Measurements from ENCODE around the gene LKAAEAR1.
A peak's percentile ranks its signal among the peaks of the same experiment; 100 is the strongest.

The LKAAEAR1 gene

GRCh38 chr20:64102647-64103354 lies 18.6 kb upstream of the LKAAEAR1 start:
- TF ChIP-seq CTCF (IDR thresholded peaks at IDR 0.05; ENCODE audit: borderline replicate concordance, control extremely low read depth, extremely low read depth, insufficient read depth, missing control alignments): no peak
- no peak for DNase-seq (ENCODE audit: low spot score)
- in situ Hi-C loops (cut with MboI; ENCODE audit: low sequenced_read_pairs, unreplicated experiment): no loop called here

GRCh38 chr20:64101731-64102621 lies 17.8 kb upstream of the LKAAEAR1 start:
- in situ Hi-C loops (cut with MboI; ENCODE audit: low sequenced_read_pairs, unreplicated experiment): no loop called here
- peak; percentile 86 for TF ChIP-seq CTCF (IDR thresholded peaks at IDR 0.05; ENCODE audit: borderline replicate concordance, control extremely low read depth, extremely low read depth, insufficient read depth, missing control alignments)
- DNase-seq (ENCODE audit: low spot score): peak; percentile 90

- in situ Hi-C loops (cut with MboI; ENCODE audit: low sequenced_read_pairs, unreplicated experiment): no loop called here
- TF ChIP-seq CTCF (IDR thresholded peaks at IDR 0.05; ENCODE audit: borderline replicate concordance, control extremely low read depth, extremely low read depth, insufficient read depth, missing control alignments): no peak
- DNase-seq (ENCODE audit: low spot score): no peak
Observed at GRCh38 chr20:64100946-64101688, 16.9 kb upstream of the LKAAEAR1 start.

GRCh38 chr20:64100566-64100888 lies 16.3 kb upstream of the LKAAEAR1 start:
- in situ Hi-C loops (cut with MboI; ENCODE audit: low sequenced_read_pairs, unreplicated experiment): no loop called here
- no peak for TF ChIP-seq CTCF (IDR thresholded peaks at IDR 0.05; ENCODE audit: borderline replicate concordance, control extremely low read depth, extremely low read depth, insufficient read depth, missing control alignments)
- DNase-seq (ENCODE audit: low spot score): no peak

- in situ Hi-C loops (cut with MboI; ENCODE audit: low sequenced_read_pairs, unreplicated experiment): no loop called here
- no peak for TF ChIP-seq CTCF (IDR thresholded peaks at IDR 0.05; ENCODE audit: borderline replicate concordance, control extremely low read depth, extremely low read depth, insufficient read depth, missing control alignments)
- peak; percentile 71 for DNase-seq (ENCODE audit: low spot score)
Observed at GRCh38 chr20:64099880-64100565, 15.8 kb upstream of the LKAAEAR1 start.

Measured in GM13976 (cell line).